ENCODE measurements around the gene HSDL1.
"Not testable (repeated sequence)": the region's sequence is repeated elsewhere in the genome, so short reads cannot be mapped to it uniquely, and the experiment has no call there.

The HSDL1 gene

DNA sequence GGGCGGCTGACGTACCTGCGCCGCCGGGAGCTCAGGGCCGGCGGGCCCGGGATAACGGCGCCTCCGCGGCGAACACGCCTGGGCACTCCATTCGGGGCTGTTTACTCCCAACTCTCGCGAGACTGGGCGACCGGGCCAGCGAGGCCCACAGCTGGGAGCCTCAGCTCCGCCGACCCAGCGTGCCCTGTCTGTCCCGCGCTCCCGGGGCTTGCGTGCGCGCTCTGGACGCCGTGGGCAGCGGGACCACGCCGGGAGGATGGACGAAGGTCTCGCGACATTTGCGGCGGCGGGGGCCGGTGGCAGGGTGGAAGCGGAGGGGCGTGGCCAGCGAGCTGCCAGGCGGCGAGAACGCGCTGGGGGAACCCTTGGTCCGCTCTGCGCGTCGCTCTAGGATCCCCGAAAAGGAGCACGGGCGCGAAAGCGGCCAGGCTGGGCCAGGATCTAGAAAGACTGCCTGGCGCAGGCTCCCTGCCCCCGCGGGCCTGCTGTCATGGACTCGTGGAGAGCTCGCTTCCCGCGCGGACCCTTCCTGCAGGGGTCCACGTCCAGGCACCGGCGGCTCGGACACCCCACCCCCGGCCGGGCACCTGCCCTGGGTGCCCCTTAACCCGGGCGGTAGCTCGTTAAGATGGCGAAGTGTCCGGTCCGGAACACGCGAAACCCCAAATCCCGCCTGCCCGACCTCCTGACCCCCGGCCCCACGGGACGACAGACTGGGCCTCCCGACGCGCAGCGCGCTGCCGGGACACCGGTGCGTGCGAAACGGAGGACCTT, 28.1 kb downstream of the HSDL1 start, which contains the start of gene MBTPS1:
TSS of gene MBTPS1 (minus strand) at position 223 of the 774 bp plus-strand sequence. CDS start 15,159 bp downstream, outside the sequence.
- peak within 1 kb of the TSS; percentile 87 for H3K4me3 ChIP-seq (ENCODE audit: low read depth, low read length)
- no peak for TF ChIP-seq CTCF (IDR thresholded peaks at IDR 0.05; ENCODE audit: low read depth, low read length)

DNA sequence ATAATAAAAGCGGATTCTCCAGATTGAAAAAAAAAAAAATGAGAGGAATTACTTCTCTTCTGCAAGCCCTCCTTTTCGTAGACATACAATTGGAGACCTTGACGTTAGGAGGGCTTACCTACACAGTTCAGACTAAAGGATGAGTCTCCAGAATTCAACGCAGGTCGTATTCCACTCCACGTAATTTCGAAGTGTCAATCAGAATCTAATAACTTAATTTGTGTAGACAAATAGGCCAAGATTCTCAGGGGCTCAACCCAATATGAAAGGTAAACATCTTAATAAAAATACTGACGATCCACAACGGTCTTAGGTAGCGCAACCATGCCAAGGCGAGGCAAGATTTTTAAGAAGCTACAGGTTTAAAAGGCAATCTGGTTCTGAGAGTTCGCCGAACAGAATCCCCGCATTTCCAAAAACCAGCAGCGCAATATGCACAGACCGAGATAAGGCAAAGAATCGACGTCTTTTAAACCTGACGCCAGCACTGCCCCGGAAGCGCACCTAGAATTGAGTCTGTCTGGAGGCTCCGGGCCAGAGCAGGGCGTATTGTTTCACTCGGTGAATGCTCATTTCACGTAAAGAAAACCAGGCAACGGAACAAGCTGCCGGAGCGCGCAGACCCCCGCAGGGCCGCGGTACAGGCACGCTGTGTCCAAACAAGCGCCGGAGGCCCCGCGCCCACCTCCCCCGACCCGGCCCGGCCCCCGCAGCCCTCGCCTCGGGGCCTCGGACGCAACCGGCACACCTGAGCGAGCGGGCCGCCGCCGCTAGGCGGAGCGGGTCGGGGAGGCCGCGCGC, 28.9 kb downstream of the HSDL1 start:
- no peak for TF ChIP-seq CTCF (IDR thresholded peaks at IDR 0.05; ENCODE audit: low read depth, low read length)

GRCh38 chr16:84111949-84112348, 33.0 kb downstream of the HSDL1 start:
- not testable (repeated sequence) for H3K4me3 ChIP-seq (ENCODE audit: low read depth, low read length)

More for the DNA sequence above, 28.9 kb downstream of the HSDL1 start:
- peak overlapping the region; percentile 87 for H3K4me3 ChIP-seq (ENCODE audit: low read depth, low read length)

GRCh38 chr16:84111525-84111924, 33.5 kb downstream of the HSDL1 start:
- no peak for TF ChIP-seq CTCF (IDR thresholded peaks at IDR 0.05; ENCODE audit: low read depth, low read length)

GRCh38 chr16:84110527-84110926, 34.5 kb downstream of the HSDL1 start:
- no peak overlapping the region for H3K4me3 ChIP-seq (ENCODE audit: low read depth, low read length)
- no peak for TF ChIP-seq CTCF (IDR thresholded peaks at IDR 0.05; ENCODE audit: low read depth, low read length)

More at GRCh38 chr16:84111525-84111924, 33.5 kb downstream of the HSDL1 start:
- no peak overlapping the region for H3K4me3 ChIP-seq (ENCODE audit: low read depth, low read length)

DNA sequence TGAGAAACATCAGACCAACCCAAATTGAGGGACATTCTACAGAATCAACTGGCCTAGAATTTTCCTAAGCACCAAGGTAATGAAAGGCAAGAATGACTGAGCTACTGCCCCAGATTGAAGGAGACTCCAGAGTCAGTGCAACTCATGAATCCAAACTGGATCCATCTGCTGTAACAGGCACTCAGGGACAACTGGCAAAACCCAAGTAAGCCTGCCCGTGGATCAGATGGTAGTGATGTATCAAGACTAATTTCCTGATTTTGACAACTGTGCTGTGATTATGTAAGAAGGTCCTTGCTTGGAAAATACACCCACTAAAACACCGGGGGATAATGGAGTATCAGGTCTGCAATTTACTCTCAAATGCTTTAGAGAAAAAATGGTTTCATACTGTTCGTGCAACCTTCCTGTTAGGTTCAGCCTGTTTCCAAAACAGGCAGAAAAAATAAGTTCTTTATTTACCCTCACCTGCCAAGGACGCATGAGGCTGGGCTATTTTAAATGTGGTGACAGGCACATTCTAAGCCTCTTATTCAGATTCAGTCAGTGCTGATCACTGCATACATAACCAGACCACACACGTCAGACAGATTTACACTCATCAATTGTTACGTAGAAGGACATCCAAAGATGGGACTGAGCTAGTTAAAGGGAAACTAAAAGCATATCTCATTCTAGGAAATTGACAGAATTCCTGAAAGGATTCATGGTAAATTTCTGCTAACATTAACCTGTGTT, 35.2 kb downstream of the HSDL1 start:
- TF ChIP-seq CTCF (IDR thresholded peaks at IDR 0.05; ENCODE audit: low read depth, low read length) = no peak
- H3K4me3 ChIP-seq (ENCODE audit: low read depth, low read length) = no peak overlapping the region

DNA sequence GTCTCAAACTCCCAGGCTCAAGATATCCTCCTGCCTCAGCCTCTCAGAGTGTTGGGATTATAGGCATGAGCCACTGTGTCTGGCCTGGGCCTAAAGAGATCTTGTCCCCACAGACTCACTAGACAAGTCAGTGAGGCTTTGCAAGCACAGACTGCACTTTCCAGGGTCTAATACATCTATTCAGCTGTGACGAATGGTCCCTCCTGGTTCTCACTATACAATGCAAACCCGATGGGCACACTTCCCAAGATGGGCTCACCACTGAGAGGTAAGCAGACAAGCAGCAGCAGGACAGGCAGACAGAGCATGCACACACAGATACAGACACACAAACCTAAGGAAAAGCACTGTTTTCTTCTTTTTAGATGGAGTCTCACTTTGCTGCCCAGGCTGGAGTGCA, 37.1 kb downstream of the HSDL1 start:
- H3K4me3 ChIP-seq (ENCODE audit: low read depth, low read length) = no peak overlapping the region

More for the DNA sequence above, 37.1 kb downstream of the HSDL1 start:
- TF ChIP-seq CTCF (IDR thresholded peaks at IDR 0.05; ENCODE audit: low read depth, low read length) = no peak
